ENCODE data around the gene PTPRC. TPM values are rescaled to one million over a fixed set of nuclear protein-coding genes. Genes with fewer than 3 reads are reported as not detected.

The PTPRC gene
- total RNA-seq, 1 donor from 2014 or later, result not detected

DNA sequence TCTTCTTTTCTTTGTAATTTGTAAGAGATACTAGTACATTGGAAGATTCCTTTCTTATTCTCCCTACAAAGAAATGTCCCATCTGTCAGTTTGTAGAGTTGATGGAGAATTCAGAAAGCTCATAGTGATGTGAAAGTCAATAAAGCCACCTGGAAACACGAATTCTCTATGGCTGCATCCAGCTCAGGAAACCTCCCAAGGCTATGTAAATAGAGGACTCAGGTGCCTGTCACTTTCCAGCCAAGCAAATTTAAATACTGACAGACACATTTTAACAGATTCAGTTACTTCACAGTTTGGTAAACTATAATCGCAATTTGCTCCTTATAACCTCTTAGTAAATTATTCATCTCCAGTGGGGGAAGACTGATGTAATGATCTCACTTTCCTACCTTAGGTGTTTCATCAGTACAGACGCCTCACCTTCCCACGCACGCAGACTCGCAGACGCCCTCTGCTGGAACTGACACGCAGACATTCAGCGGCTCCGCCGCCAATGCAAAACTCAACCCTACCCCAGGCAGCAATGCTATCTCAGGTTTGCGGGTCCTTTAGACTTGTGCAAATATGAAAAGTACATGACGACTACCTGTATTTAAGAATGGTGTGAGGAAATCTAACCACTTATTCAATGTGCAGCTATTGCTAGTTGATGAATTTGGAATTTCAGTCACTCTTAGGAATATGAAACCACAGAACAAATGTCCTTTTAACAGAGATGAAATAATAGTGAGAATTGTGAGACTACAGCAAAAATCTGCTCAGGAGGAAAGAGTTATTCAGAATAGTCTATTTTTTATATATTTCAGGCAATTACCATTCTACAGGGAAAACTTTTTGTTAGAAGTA lies 60.6 kb downstream of the PTPRC start:
- Mint-ChIP-seq H3K4me3 (no peak overlapping the region), H3K4me1 (peaks cover 15% of the 10 kb centered on the region)

DNA sequence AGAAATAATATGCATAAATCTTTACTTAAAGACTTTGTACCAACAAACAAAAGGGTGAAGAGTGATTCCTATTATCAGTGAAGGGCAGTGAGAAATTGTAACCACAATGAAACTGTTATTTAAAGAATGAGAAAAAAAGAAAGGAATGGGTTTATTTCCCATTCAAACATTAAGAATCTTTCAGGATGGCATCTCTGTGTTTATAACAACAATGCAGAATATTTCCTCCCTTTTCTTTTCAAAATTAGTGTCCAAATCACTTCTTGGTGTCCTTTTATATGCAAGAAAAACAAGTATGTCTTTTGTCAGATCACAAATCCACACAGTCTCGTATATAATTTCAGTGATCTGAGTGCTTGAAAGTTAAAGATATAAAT lies 61.2 kb downstream of the PTPRC start:
- Mint-ChIP-seq H3K4me3 (no peak overlapping the region), H3K4me1 (peaks cover 15% of the 10 kb centered on the region), H3K27me3 (ENCODE audit: low read depth) (peaks cover 9% of the 10 kb centered on the region), H3K9me3 (no peaks in the 10 kb centered on the region), H3K36me3 (ENCODE audit: low read depth) (no peaks in the 10 kb centered on the region), H3K27ac (ENCODE audit: unreplicated experiment) (no peak overlapping the region)
- TF ChIP-seq, protein P1, sequence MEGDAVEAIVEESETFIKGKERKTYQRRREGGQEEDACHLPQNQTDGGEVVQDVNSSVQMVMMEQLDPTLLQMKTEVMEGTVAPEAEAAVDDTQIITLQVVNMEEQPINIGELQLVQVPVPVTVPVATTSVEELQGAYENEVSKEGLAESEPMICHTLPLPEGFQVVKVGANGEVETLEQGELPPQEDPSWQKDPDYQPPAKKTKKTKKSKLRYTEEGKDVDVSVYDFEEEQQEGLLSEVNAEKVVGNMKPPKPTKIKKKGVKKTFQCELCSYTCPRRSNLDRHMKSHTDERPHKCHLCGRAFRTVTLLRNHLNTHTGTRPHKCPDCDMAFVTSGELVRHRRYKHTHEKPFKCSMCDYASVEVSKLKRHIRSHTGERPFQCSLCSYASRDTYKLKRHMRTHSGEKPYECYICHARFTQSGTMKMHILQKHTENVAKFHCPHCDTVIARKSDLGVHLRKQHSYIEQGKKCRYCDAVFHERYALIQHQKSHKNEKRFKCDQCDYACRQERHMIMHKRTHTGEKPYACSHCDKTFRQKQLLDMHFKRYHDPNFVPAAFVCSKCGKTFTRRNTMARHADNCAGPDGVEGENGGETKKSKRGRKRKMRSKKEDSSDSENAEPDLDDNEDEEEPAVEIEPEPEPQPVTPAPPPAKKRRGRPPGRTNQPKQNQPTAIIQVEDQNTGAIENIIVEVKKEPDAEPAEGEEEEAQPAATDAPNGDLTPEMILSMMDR (conservative IDR thresholded peaks at IDR 0.05), result no peak
- DNase-seq (ENCODE audit: low read depth, low spot score), result no peak

More for the DNA sequence above, 60.6 kb downstream of the PTPRC start:
- Mint-ChIP-seq H3K27ac (ENCODE audit: unreplicated experiment) (no peak overlapping the region), H3K27me3 (ENCODE audit: low read depth) (peaks cover 9% of the 10 kb centered on the region), H3K36me3 (ENCODE audit: low read depth) (no peaks in the 10 kb centered on the region), H3K9me3 (no peaks in the 10 kb centered on the region)
- peak; percentile 63 for DNase-seq (ENCODE audit: low read depth, low spot score)
- TF ChIP-seq, protein P1 (conservative IDR thresholded peaks at IDR 0.05), result peak; percentile 87

DNA sequence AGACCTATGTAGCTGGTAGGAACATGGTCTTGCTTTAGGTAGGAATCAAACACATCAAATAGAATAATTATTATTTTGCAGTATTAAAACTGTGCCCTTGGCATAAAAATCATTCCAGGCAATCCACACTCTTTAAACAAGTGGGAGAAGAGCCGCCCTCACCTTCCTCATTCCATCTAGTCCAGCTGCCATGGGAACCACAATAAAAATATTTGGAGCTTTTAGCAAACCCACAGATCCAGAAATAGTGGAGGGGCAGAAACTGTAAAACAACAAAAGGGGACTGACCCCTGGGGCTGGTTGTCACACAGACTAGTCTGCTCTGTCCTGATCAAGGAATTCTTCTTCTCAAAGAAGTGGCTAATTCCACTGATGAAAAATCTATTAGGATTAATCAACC lies 61.6 kb downstream of the PTPRC start:
- H3K36me3 Mint-ChIP-seq (ENCODE audit: low read depth), result no peaks in the 10 kb centered on the region
- no peak for DNase-seq (ENCODE audit: low read depth, low spot score)
- no peak overlapping the region for H3K27ac Mint-ChIP-seq (ENCODE audit: unreplicated experiment)
- H3K4me1 Mint-ChIP-seq, result peaks cover 15% of the 10 kb centered on the region
- H3K4me3 Mint-ChIP-seq, result no peak overlapping the region
- TF ChIP-seq, protein P1 (conservative IDR thresholded peaks at IDR 0.05), result no peak
- peaks cover 9% of the 10 kb centered on the region for H3K27me3 Mint-ChIP-seq (ENCODE audit: low read depth)
- H3K9me3 Mint-ChIP-seq, result no peaks in the 10 kb centered on the region

DNA sequence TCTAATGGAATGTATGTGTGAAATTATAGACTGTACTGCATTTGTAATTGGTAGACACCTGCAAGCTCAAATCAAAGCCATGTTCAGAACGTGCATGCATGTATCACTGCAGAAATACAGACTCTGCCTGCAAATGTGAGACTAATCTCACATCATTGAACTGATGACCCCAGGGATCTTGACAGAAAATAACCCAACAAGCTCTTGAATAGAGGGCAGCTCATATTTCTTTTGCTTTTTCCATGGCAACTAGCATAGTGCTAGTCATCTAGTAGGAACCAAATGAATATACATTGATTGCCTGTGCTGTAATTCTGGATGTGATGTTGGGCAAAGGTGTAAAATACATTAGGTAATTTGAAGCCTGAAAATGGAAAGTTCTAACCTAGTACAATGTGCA lies 62.4 kb downstream of the PTPRC start:
- TF ChIP-seq, protein P1 (conservative IDR thresholded peaks at IDR 0.05), result no peak
- peaks cover 15% of the 10 kb centered on the region for H3K4me1 Mint-ChIP-seq
- H3K27me3 Mint-ChIP-seq (ENCODE audit: low read depth), result peaks cover 9% of the 10 kb centered on the region
- no peak overlapping the region for H3K4me3 Mint-ChIP-seq
- no peak for DNase-seq (ENCODE audit: low read depth, low spot score)
- H3K36me3 Mint-ChIP-seq (ENCODE audit: low read depth), result no peaks in the 10 kb centered on the region
- no peak overlapping the region for H3K27ac Mint-ChIP-seq (ENCODE audit: unreplicated experiment)
- H3K9me3 Mint-ChIP-seq, result no peaks in the 10 kb centered on the region

DNA sequence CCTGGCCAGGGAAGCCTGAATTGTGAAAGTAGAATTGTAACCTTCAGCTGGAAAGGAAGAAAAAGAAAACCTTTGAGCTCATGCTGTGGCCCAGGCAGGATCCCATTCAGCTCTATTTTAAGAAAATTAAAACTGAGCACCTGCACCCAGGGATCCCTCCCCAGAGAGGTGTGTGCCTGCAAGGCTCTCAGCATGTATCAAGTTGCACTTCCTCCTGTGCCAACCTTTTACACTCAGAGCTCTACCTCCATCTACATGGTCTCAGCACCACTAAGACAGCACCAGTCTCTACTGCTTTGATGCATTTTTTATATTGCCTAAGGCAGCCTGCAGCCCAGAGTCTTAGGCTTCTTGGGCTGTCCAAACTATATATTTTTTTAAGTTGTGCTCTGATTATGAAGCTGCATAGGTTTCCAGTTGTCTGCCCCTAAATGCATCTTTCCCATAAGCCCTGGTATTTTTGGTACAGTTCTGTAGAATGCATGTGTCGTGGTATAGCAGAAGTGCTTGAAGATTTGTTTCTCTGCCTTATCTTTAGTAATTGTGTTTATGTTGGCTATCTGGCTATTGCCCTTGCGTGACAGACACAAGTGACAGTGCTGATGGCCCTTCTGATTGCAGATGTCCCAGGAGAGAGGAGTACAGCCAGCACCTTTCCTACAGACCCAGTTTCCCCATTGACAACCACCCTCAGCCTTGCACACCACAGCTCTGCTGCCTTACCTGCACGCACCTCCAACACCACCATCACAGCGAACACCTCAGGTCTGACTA lies 63.1 kb downstream of the PTPRC start:
- H3K4me1 Mint-ChIP-seq, result peaks cover 15% of the 10 kb centered on the region
- H3K4me3 Mint-ChIP-seq, result no peak overlapping the region
- H3K27ac Mint-ChIP-seq (ENCODE audit: unreplicated experiment), result no peak overlapping the region

More for the DNA sequence above, 63.1 kb downstream of the PTPRC start:
- TF ChIP-seq, protein P1 (conservative IDR thresholded peaks at IDR 0.05), result no peak
- Mint-ChIP-seq H3K36me3 (ENCODE audit: low read depth) (no peaks in the 10 kb centered on the region), H3K27me3 (ENCODE audit: low read depth) (peaks cover 9% of the 10 kb centered on the region), H3K9me3 (no peaks in the 10 kb centered on the region)
- DNase-seq (ENCODE audit: low read depth, low spot score), result no peak
